ENCODE measurements around the gene NEUROD1.
"Not testable (repeated sequence)": the region's sequence is repeated elsewhere in the genome, so short reads cannot be mapped to it uniquely, and the experiment has no call there.

The NEUROD1 gene

GRCh38 chr2:181680055-181680936, at the start of gene NEUROD1:
Gene NEUROD1, minus strand, starts transcription at chr2:181680517. Its CDS starts 1,657 bp downstream, at chr2:181678860.
- DNase-seq (ENCODE audit: low read depth in 2 of 2) = no peak

DNA sequence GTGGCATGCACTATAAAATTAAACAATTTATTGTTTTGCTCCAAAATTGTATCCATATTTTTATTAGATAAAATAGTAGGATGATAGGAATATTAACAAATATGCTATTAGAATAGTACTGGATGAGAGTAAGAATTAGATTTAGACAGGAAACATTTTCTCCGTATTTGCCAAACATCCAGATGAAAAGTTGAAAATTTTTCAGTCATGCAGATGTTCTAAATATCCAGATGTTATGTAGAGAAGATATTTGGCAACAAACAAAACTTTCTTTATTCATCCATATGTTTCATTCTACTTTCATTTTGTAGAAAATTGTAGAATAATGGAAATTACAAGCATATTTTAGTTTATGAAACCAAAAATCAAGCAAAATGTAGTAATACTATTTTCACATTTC, 45.2 kb upstream of the NEUROD1 start:
- no peak for DNase-seq (ENCODE audit: low read depth in 2 of 2)

DNA sequence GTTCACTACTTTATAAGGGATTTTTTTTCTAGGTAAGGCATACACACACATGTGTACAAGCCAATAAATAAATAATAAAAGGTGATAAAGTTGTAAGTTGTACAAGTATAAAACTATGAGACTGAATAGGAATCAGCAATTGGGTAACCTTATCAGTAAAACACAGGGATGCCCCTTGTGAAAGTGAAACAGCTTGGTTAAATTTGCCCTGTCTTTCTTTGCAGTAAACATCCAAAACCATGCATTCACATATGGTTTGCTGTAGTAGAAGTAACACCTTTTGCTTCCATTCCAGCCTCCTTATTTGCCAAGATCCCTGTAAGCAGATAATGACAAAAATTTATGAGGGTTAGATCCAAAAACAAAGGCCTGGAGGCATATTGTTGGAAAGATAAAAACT, 44.3 kb upstream of the NEUROD1 start:
- DNase-seq (ENCODE audit: low read depth in 2 of 2) = no peak

DNA sequence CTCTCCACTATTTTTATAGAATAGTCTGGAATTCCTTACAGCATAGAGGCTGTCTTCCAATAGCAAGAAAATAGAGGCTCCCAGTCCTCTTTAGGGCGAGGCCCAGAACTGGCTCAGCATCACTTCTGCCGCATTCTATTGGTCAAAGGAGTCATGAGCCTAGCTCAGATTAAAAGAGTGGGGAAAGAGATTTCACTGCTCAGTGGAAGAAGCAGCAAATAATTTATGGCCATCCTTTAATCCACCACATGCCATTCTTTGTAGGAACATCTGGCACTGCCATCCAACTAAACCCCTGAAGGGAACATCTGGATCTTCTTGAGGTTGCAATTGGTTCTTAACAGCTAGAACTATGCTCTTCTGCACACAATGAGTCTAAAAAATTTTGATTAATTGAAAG, 43.4 kb upstream of the NEUROD1 start:
- DNase-seq (ENCODE audit: low read depth in 2 of 2) = no peak

DNA sequence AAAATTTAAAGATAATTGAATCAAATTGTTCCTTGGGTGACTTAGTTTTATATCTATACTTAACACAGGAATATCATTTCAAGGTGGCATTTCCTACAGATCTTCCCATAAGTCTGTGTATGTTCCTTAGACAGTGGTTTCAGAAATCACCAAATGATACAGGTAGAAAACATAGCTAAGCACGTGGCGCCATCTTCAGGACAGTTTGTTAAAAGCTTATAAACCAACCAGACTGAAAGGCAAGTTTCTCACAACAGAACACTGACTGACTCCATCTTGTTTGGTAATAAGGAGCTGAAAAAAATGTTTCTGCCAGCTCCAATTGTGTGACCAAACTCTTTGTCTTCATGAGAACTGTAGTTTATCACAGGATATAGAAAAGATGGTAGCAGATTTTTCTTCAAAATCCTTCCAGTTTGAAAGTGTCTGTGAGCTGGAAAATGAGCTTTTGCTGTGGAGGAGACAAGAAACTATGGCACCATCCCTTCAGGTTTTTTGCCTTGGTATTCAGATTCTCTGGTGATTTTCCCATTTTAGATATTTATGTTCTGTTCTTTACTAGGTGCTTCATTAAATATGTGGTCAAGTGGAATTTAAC, 34.8 kb upstream of the NEUROD1 start:
- peak; percentile 39 for DNase-seq (ENCODE audit: low read depth in 2 of 2)

DNA sequence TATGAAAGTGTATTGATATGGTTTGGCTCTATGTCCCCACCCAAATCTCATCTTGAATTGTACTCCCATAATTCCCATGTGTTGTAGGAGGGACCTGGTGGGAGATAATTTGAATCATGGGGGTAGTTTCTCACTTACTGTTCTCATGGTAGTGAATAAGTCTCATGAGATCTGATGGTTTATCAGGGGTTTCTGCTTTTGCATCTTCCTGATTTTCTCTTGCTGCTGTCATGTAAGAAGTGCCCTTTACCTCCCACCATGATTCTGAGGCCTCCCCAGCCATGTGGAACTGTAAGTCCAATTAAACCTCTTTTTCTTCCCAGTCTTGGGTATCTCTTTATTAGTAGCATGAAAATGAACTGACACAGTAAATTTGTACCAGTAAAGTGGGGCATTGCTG, 30.7 kb upstream of the NEUROD1 start:
- DNase-seq (ENCODE audit: low read depth in 2 of 2) = not testable (repeated sequence)

DNA sequence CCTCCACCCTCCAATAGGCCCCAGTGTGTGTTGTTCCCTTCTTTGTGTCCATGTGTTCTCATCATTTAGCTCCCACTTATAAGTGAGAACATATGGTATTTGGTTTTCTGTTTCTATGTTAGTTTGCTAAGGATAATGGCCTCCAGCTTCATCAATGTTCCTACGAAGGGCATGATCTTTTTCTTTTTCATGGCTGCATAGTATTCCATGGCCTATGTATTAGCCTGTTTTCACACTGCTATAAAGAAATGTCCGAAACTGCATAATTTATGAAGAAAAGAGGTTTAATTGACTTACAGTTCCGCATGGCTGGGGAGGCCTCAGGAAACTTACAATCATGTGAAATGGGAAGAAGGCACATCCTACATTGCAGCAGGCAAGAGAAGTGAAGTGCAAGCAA, 22.2 kb upstream of the NEUROD1 start:
- DNase-seq (ENCODE audit: low read depth in 2 of 2) = not testable (repeated sequence)

GRCh38 chr2:181698223-181698622, 17.9 kb upstream of the NEUROD1 start:
- DNase-seq (ENCODE audit: low read depth in 2 of 2) = no peak

- DNase-seq (ENCODE audit: low read depth in 2 of 2) = no peak
These were observed 17.3 kb upstream of the NEUROD1 start for GRCh38 chr2:181697571-181697970.

GRCh38 chr2:181697126-181697525, 16.8 kb upstream of the NEUROD1 start:
- no peak for DNase-seq (ENCODE audit: low read depth in 2 of 2)

DNA sequence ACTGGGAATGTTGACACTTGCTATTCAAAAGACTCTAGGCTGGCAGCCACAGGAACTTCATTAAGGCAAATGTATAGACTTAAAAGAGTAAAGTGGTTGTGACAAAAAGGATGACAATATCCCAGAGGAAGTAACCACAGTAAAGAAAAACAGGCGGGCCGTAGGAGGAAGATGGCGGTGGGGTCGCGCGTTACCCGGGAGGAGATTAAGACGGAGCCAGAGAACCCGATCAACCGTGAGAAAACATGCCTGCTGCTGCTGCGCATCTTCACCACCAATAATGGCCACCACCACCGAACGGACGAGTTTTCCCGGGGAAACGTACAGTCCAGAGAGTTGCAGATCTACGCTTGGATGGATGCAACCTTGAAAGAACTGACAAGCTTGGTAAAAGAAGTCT, 14.0 kb upstream of the NEUROD1 start:
- DNase-seq (ENCODE audit: low read depth in 2 of 2) = no peak

DNA sequence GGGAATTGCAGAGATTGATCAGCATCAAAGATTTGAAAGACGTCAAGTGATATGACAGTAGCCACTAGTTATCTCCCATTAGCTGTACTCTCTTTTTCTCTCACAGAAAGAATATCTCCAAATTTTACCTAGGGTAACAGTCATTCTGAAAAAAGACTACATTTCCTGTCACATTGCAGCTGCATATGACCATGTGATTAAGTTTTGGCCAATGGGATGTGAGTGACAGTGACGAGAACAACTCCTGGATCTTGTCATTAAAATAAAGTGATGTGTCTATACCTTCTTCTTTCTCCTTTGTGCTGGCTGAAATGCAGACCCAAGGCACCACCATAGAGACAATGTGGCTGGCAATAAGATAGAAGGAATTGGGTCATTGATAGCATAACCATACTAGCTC, 10.5 kb upstream of the NEUROD1 start:
- no peak for DNase-seq (ENCODE audit: low read depth in 2 of 2)

- DNase-seq (ENCODE audit: low read depth in 2 of 2) = no peak
These were observed 6.4 kb upstream of the NEUROD1 start for GRCh38 chr2:181686576-181687185.

DNA sequence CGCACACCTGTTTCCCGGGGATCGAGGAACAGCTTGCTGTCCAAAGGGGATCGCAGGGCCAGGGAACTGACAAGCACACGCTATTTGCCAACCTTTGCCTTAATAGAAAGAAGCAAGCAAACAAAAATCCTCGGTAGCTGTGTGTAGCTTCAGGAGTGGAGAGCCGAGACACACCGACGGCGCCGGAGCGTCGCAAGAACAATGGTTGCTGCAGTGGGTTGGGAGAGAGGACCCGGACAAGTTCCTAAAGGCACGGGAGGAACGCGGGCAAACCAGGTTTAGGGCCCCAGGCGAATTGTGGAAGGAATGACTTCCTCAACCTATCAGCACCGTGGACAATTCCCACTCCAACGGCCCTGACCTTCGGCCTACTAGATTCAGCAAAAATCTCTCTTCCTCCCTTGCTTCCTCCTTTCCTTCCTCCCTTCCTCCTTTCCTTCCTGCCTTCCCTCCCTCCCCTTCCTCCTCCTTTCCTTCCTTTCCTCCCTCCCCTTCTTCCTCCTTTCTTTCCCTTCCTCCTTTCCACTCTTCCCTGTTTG, 4.9 kb upstream of the NEUROD1 start:
- DNase-seq (ENCODE audit: low read depth in 2 of 2) = no peak

DNA sequence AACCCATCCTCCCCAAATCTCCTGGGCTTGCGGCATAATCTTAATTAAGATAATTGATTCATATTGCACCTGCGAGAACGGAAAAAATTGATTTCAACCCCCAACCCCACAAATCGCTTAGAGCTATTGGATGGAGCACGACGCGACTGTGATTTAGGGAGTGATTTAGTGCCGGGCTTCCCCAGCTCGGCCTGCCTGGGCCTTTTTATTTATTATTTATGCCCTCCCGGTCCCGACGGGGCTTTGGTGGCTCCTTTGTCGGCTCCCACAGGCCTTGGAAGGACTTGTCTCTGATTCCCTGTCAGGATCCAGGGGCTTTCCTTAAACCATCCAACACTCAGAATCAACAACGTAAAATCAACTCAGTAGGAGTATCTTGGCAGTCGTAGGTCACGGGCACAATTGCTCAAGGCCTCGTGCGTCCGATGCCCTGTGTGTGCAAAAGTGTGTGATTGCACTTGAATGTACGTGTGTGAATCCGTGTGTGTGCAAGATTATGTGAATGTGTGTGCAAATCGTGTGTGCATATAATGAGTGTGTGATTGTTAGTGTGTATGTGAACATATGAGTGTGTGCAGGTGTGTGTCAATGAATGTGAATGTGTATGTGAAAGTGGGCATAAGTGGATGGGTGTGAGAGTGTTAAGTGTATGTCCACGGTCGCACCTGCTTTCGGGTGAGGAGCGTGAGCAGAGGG, 4.3 kb upstream of the NEUROD1 start:
- DNase-seq (ENCODE audit: low read depth in 2 of 2) = no peak

DNA sequence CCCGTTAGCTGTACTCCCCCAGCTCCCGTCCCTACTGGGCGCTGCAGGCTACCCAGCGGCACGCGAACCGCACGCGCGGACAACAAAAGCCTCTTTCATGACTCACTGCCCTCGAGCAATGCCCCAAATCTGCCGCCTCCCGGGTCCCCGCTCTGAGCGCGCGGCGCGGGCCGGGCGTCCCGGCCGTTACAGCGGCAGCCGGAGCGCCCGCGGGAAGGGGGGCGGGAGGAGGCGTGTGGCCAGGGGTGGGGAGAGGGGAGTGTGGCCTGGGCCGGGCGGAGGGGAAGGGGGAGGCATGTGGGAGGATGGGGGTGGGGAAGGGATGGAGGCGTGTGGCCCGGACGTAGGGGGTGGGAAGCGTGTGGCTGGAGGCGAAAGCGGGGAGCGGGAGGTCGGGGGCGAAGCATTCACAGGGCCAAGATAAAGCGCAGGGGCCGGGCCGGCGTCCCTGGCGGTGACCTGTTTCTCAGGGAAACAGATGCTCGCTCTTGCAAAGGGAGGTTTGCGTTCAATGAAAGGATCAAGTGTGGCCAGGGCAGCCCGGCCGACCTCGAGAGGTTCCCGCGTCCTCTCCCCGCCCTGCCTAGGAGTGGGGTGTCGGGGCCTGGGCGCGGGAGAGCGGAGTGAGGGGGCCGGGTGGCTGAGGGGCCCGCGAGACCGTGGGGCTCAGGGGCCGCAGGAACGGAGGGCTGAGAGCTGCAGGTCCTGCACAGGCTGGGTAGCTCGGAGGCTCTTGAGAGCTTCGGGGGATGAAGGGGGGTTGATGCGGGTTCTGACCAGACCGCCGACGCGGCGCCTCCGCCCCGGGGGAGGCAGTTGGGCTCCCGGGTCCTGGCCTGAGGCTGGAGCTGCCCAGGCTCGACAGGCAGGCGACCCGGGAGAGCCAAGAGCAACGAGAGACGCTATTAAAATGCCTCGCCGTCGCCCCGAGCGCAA, 3.5 kb upstream of the NEUROD1 start:
- DNase-seq (ENCODE audit: low read depth in 2 of 2) = no peak

DNA sequence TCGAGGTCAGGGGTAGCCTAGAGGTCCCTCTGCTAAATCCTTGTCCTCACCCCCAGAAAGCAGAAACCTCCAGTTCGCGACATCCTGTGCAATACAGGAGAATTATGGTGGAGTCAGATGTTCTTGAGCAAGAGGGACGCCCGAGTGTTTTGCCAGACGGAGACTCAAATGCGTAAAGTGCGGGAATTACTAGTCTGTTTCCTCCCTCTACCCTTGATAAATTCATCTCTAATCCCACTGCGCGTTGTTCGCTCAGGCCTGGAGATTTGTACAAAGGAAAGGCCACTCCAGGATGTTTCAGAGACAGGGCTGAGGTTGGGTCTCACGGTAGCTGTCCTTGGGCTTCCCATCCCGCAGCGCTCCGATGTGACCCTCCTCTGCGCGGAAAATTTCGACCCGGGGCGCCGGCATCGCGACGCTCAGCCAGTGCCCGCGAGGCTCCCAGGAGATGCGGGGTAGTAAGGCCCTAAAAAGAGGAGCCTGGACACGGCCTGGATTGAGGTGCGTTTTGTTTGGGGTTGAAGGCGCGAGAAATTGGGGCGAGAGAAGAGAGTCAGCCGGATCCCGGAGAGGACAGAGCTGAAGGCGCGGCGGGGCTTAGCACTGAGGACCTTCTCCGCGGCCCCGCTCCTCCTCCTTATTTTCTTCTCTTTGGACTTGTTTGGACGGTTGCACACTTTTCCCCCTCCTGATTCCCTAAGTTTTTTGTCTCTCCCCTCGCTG, 2.6 kb upstream of the NEUROD1 start:
- DNase-seq (ENCODE audit: low read depth in 2 of 2) = no peak

GRCh38 chr2:181682026-181682789, 1.9 kb upstream of the NEUROD1 start:
- no peak for DNase-seq (ENCODE audit: low read depth in 2 of 2)
